Pons (tissue), 1 donor: ENCODE data around the gene ZNF888.
"Not testable (repeated sequence)": the region's sequence is repeated elsewhere in the genome, so short reads cannot be mapped to it uniquely, and the experiment has no call there.

Experiments used
- DNase-seq: peaks from one replicate; pipeline ENCODE4 v3.0.0-alpha.2; 2016; ENCODE audit warnings: low spot score

Gene ZNF888

DNA sequence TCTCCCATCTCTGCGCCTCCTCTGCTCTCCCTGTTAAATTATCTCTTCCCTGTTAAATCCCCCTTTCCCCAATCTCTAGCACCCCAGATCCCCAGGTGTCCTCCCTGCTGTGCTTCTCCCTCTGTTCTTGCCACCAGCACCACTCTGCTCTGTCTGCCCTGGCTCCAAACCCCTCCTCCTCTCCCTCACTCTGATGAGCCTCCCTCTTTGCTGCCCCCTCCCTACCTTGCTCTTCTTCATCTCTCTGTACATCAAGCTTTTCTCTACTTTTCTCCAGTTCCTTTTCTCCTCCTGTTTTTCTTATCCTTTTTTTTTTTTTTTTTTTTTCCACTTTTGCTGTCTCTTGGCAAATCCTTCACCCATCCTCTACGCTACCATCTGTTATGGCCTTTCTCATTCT, 18.3 kb upstream of the ZNF888 start:
- DNase-seq, result not testable (repeated sequence)

- DNase-seq, result not testable (repeated sequence)
These were observed 17.7 kb upstream of the ZNF888 start for GRCh38 chr19:52940905-52941304.

DNA sequence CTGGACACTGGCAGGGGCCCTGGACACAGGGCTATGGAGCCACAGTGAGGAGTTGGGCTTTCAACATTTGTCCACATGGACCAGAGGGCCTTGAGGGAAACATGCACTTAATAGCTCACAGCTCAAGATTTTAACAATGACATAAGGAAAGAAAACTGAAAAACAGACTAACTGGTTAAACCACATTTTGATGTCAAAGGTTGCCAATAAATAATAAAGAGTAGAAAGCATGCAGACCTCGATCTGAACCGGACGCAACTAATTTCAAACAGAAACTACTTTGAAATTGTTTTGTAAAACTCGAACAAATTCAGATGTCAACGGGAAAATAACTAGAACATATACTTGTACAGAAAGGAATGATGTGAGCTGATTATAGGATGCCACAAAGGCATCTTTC, 15.5 kb upstream of the ZNF888 start:
- DNase-seq, result no peak

GRCh38 chr19:52936954-52937325, 13.7 kb upstream of the ZNF888 start:
- DNase-seq, result no peak

GRCh38 chr19:52936151-52936953, 13.1 kb upstream of the ZNF888 start:
- peak; percentile 30 for DNase-seq

GRCh38 chr19:52935434-52935833, 12.2 kb upstream of the ZNF888 start:
- DNase-seq, result no peak

- not testable (repeated sequence) for DNase-seq
These were observed 1.4 kb upstream of the ZNF888 start for GRCh38 chr19:52924641-52925040.

DNA sequence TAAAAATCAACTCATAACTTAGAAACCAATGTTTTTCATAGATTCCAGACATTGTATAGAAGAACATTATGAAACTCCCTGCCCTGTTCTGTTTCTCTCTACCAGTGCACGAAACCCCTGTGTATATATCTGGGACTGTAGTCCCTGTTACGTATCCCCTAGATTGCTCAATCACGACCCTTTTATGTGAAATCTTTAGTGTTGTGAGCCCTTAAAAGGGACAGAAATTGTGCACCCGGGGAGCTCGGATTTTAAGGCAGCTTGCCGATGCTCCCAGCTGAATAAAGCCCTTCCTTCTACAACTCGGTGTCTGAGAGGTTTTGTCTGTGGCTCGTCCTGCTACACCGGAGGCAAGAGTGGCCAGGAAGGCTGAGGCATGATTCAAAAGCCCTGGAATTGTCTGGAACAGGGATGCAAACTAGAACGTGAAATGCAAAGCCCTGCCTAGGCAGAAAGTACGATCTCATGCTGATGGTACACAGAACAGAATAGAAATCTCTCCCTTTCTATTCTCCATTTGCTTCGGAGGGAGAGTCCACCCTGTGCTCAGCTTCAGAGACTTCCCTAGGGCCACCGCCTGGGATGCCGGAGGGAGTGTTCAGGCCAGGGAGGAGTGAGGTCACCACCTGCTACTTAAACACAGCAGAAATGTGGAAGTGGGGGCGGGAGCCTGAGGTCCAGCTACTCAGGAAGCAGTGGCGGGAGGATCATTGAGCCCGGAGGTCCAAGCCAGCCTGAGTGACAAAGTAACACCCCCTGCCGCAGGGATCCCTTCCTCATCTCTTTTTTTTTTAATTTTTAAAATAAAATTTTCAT, 758 bp upstream of the ZNF888 start:
- peak; percentile 44 for DNase-seq

- no peak for DNase-seq
These were observed 5.7 kb downstream of the ZNF888 start for GRCh38 chr19:52917531-52917930.

GRCh38 chr19:52910648-52911047, 12.6 kb downstream of the ZNF888 start:
- no peak for DNase-seq

DNA sequence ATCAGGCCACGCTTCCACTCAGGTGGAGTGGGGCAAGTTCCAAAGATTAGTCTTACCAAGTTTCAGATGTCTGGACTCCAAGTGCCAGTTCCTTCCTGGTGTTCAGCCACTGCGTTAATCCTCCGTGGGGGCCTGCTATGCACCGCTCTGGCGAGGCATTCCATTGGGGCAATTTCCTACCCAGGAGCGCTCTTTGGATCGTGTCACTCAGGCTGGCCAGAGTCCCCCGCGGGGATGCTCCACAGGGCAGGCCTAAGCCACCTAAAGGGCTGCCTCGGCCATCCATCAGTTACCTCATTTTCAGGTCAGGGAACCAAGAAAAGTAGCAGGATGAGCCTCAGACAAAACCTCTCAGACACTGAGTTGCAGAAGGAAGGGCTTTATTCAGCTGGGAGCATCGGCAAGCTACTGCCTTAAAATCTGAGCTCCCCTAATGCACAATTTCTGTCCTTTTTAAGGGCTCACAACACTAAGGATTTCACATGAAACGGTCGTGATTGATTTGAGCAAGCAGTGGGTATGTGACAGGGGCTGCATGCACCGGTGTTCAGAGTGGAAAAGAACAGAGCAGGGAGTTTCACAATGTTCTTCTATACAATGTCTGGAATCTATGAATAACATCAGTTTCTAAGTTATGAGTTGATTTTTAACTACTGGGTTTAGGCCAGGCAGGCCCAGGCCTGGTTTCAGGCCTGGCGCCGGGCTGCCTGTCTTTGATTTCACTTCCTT, 19.0 kb downstream of the ZNF888 start:
- DNase-seq, result not testable (repeated sequence)

- no peak for DNase-seq
These were observed 21.4 kb downstream of the ZNF888 start for GRCh38 chr19:52901842-52902241.

DNA sequence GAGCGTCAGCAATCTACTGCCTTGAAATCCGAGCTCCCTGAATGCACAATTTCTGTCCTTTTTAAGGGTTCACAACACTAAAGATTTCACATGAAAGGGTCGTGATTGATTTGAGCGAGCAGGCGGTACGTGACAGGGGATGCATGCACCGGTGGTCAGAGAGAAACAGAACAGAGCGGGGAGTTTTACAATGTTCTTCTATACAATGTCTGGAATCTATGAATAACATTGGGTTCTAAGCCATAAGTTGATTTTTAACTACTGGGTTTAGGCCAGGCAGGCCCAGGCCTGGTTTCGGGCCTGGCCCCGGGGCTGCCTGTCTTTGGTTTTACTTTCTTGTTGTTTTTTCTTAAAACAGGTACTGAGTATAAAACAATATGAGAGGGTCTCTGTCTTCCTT, 24.6 kb downstream of the ZNF888 start:
- not testable (repeated sequence) for DNase-seq

- no peak for DNase-seq
These were observed 25.1 kb downstream of the ZNF888 start for GRCh38 chr19:52898101-52898500.

- peak; percentile 95 for DNase-seq
These were observed 25.9 kb downstream of the ZNF888 start, which contains the start of gene ZNF320 for GRCh38 chr19:52897138-52897935. ZNF320 (minus strand) TSS chr19:52897635; CDS start chr19:52890255, 7,380 bp downstream.

DNA sequence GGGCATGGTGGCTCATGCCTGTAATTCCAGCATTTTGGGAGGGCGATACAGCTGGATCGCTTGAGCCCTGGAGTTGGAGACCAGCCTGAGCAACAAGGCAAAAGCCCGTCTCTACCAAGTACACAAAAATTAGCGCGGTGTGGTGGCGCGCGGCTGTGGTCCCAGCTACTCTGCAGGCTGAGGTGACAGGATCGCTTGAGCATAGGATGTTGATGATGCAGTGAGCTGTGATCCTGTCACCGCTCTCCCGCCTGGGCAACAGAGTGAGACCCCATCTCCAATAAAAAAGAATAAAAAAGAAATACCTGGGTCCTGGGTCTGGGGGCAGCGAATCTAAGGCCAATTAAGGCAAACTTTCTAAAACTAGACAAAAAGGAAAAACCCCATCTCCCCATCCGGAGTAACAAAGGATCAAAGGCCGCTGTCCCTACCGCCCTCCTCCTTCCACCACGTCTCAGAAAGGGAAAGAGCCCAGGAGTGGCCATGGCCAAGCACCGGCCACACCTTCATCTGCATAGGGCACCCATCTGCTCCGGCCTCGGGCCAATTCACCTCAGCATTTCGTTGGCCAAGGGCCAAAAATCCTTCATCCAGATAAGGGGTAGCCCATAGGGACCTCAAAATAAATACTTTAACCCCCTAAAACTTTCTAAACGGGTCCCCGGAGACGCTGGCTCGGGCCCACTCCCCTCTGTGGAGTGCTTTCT, 26.6 kb downstream of the ZNF888 start:
- peak; percentile 7 for DNase-seq

DNA sequence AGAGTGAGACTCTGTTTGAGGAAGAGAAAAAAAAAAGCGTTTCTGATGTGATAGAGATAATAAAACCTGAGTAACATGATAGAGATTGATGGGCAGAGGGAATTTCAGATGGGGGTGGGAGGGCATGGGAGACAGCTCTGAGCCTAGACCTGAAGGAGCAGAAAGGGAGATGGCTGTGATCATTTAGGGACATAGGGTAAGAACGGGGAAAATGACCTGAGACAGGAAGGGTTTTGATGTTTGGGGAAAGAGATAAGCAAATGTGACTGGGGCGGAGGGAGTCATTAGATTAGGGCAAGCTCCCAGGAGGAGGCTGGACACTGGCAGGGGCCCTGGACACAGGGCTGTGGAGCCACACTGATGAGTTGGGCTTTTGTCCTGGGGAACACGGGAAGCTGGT, 31.9 kb downstream of the ZNF888 start:
- DNase-seq, result no peak

DNA sequence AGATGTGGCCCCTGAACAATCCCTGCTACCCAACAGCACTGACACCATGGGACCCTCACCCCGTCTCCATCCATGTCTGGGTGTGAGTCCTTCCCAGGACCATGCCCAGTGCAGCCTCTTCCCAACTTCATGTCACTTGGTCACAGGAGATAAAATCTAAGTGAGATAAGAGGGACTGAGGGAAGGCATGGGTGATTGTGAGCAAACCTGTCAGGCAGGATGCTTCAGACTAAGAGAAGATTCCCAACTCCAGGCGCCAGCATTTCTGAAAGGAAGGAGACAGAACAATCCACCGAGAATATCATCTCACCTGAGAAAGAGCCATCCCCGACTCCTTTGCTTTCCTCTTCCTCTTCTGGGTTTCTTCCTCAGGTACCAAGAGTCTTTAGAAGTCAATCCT, 33.3 kb downstream of the ZNF888 start:
- no peak for DNase-seq

- no peak for DNase-seq
These were observed 34.2 kb downstream of the ZNF888 start for GRCh38 chr19:52889076-52889475.

GRCh38 chr19:52880895-52881389, 42.3 kb downstream of the ZNF888 start:
- DNase-seq, result no peak

DNA sequence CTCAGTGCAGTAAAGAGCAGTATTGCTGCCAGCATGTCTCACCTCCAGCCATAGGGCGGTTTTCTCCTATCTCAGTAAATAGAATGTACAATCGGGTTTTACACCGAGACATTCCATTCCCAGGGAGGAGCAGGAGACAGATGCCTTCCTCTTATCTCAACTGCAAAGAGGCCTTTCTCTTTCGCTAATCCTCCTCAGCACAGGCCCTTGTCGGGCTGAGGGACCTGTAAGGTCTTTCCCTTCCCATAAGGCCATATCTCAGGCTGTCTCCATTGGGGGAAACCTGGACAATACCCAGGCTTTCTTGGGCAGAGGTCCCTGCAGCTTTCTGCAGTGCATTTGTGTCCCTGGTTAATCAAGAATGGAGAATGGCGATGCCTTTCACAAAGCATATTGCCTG, 50.2 kb downstream of the ZNF888 start:
- DNase-seq, result not testable (repeated sequence)
